GM18508 (cell line): Measurements from ENCODE around the gene DCTD.

Source experiments
- ATAC-seq: cut with Tn5 transposase; IDR thresholded peaks from one replicate; pipeline ENCODE4 v1.9.1; 2021; ENCODE audit warnings: moderate number of reproducible peaks; ENCODE audit not compliant: insufficient read depth, unreplicated experiment

The DCTD gene

GRCh38 chr4:182847576-182848450 is 69.4 kb downstream of the DCTD start:
- ATAC-seq = no peak

DNA sequence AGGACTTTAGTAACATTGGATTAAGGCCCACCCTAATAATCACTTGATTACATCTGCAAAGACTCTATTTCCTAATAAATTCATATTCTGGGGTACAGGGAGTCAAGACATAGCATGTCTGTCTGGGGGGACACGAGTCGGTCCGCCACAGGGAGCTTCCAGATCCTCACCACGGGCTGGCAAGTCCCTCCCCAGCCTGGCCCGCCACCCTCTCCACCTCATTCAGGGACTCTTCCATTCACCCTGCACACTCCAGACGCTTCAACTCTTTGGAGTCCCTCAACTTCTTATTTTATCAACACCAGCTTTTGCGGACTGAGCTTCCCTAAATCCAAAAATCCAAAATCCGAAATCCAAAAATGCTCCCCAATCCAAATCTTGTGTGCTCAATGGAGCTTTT is 71.2 kb downstream of the DCTD start:
- ATAC-seq = no peak

- no peak for ATAC-seq
Observed at GRCh38 chr4:182845618-182846017, 71.6 kb downstream of the DCTD start.

DNA sequence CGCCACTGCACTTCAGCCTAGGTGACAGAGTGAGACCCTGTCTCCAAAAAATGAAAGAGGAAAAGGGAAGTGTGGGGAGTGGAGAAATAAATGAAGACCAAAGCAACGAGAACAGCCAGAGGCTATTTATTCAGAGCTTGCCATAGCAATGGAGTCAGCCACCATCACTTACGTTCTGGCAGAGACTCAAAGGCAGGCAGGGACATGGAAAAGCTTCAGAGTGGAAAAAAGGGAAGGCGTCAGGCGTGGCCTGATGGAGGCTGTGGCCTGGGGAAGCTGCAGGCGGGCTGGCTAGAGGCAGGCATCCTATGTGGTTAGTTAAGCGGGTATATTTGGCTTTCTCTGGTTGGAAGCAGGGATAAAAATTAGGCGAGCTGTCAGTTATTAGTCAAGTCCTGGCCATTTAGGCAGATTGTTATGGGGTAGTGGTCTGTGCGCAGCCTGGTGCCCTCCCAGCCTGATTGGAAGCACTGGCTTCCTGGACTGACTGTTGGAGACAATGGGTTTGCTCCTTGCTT is 73.3 kb downstream of the DCTD start:
- ATAC-seq = no peak

GRCh38 chr4:182842759-182843390 is 74.3 kb downstream of the DCTD start:
- ATAC-seq = no peak

GRCh38 chr4:182842104-182842600 is 75.0 kb downstream of the DCTD start:
- ATAC-seq = no peak

- no peak for ATAC-seq
Observed at GRCh38 chr4:182840108-182840507, 77.1 kb downstream of the DCTD start.
